Prostate gland (tissue), 2 donors: ENCODE data around the gene WDR1.

Experiments used
- POLR2A ChIP-seq: fragments of 450-650 bp; IDR thresholded peaks from one replicate; pipeline ENCODE4 v1.6.1; 2016; ENCODE audit warnings: antibody characterized with exemption, mild to moderate bottlenecking
- POLR2AphosphoS5 ChIP-seq: sonication (generic); formaldehyde crosslinking; IDR thresholded peaks from one replicate; pipeline ENCODE4 v1.6.1; 2017; ENCODE audit warnings: antibody characterized with exemption
- TF ChIP-seq, protein P1 (sequence below), 4 experiments: fragments of 200-600 bp in 2 of 4; fragments of 450-650 bp in 2 of 4; sonication (generic) in 2 of 4; IDR thresholded peaks; 1 replicate in 3 of 4; 2 replicates in 1 of 4; pipeline ENCODE4 v1.5.1; 2016 to 2019; ENCODE audit warnings: antibody characterized with exemption in 4 of 4, mild to moderate bottlenecking in 2 of 4, moderate library complexity in 2 of 4

GRCh38 chr4:10086506-10087120, 30.0 kb downstream of the WDR1 start:
- TF ChIP-seq, protein P1, sequence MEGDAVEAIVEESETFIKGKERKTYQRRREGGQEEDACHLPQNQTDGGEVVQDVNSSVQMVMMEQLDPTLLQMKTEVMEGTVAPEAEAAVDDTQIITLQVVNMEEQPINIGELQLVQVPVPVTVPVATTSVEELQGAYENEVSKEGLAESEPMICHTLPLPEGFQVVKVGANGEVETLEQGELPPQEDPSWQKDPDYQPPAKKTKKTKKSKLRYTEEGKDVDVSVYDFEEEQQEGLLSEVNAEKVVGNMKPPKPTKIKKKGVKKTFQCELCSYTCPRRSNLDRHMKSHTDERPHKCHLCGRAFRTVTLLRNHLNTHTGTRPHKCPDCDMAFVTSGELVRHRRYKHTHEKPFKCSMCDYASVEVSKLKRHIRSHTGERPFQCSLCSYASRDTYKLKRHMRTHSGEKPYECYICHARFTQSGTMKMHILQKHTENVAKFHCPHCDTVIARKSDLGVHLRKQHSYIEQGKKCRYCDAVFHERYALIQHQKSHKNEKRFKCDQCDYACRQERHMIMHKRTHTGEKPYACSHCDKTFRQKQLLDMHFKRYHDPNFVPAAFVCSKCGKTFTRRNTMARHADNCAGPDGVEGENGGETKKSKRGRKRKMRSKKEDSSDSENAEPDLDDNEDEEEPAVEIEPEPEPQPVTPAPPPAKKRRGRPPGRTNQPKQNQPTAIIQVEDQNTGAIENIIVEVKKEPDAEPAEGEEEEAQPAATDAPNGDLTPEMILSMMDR (IDR thresholded peaks at IDR 0.05) = no peak
- no peak for TF ChIP-seq POLR2AphosphoS5
- no peak for TF ChIP-seq POLR2A
